ENCODE results near the gene ACER3.

ACER3 gene

DNA sequence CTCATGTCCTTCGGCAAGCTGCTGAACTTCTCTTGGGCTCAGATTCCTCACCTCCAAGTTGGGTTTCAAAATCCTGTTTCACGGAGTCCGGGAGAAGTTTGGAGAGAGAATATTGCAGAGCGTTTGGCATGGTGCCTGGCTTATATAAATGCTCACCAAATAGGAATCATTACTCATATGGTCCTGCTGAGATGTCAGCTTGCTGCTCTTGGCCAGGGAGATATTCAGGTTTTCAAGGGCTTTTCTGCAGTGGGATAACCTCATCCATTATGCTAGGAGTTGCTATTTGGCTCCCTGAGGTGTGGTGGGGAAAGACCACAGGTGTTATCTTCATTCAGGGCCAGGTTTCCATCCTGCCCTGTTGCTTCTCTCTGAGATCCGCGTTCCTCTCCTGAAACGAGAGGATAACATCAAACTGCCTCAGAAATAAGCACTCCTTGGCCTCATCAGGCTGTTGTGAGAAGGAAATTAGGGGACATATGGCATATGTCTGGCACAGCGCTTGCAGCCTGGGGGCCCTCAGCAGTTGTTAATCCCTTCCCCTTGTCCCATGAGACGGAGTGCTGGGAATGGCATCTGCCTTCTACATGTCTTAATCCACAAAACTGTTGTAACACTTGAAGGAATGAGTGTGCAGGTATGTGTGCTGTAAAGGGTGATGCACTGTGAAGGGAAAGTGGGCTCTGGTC, 29.9 kb upstream of the ACER3 start:
- TF ChIP-seq ZNF8 (CRISPR knock-in tag; IDR thresholded peaks at IDR 0.05): no peak
- no peak for TF ChIP-seq TOX (CRISPR knock-in tag; IDR thresholded peaks at IDR 0.05; ENCODE audit: borderline replicate concordance)
- TF ChIP-seq, protein P1, sequence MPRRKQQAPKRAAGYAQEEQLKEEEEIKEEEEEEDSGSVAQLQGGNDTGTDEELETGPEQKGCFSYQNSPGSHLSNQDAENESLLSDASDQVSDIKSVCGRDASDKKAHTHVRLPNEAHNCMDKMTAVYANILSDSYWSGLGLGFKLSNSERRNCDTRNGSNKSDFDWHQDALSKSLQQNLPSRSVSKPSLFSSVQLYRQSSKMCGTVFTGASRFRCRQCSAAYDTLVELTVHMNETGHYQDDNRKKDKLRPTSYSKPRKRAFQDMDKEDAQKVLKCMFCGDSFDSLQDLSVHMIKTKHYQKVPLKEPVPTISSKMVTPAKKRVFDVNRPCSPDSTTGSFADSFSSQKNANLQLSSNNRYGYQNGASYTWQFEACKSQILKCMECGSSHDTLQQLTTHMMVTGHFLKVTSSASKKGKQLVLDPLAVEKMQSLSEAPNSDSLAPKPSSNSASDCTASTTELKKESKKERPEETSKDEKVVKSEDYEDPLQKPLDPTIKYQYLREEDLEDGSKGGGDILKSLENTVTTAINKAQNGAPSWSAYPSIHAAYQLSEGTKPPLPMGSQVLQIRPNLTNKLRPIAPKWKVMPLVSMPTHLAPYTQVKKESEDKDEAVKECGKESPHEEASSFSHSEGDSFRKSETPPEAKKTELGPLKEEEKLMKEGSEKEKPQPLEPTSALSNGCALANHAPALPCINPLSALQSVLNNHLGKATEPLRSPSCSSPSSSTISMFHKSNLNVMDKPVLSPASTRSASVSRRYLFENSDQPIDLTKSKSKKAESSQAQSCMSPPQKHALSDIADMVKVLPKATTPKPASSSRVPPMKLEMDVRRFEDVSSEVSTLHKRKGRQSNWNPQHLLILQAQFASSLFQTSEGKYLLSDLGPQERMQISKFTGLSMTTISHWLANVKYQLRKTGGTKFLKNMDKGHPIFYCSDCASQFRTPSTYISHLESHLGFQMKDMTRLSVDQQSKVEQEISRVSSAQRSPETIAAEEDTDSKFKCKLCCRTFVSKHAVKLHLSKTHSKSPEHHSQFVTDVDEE (CRISPR knock-in tag; IDR thresholded peaks at IDR 0.05): no peak
- TF ChIP-seq TCF4 (CRISPR knock-in tag; IDR thresholded peaks at IDR 0.05; ENCODE audit: borderline replicate concordance): peak; percentile 23; the same call in 1 of the 2 replicates
- no peak for TF ChIP-seq ZNF70 (CRISPR knock-in tag; IDR thresholded peaks at IDR 0.05)
- no peak for TF ChIP-seq ZFP30 (CRISPR knock-in tag; IDR thresholded peaks at IDR 0.05)
- peak; percentile 44; the same call in 2 of the 3 replicates for ATAC-seq

GRCh38 chr11:76831686-76832310, 28.9 kb upstream of the ACER3 start:
- no peak for TF ChIP-seq OSR1 (CRISPR knock-in tag; IDR thresholded peaks at IDR 0.05)
- no peak for ATAC-seq

DNA sequence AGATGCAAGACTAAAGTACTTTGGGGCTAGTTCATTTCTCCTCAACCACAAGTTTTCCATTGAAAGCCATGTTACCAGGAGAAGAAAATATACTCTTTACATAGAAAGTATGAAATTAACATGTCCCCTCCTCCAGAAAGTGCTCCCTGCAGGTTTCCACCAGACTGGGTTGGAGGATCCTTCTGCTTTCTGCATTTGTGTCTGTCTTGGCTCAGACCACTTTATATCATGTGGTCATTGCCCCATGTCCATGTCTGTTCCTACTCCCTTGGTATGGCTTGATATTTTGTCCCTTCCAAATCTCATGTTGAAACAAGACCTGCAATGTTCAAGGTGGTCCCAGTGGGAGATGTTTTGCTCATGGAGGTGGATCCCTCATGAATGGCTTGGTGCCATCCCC, 28.4 kb upstream of the ACER3 start:
- TF ChIP-seq, protein P2, sequence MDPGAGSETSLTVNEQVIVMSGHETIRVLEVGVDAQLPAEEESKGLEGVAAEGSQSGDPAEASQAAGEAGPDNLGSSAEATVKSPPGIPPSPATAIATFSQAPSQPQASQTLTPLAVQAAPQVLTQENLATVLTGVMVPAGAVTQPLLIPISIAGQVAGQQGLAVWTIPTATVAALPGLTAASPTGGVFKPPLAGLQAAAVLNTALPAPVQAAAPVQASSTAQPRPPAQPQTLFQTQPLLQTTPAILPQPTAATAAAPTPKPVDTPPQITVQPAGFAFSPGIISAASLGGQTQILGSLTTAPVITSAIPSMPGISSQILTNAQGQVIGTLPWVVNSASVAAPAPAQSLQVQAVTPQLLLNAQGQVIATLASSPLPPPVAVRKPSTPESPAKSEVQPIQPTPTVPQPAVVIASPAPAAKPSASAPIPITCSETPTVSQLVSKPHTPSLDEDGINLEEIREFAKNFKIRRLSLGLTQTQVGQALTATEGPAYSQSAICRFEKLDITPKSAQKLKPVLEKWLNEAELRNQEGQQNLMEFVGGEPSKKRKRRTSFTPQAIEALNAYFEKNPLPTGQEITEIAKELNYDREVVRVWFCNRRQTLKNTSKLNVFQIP (CRISPR knock-in tag; IDR thresholded peaks at IDR 0.05; ENCODE audit: borderline replicate concordance, low read depth): no peak
- ATAC-seq: no peak

GRCh38 chr11:76834151-76834550, 26.6 kb upstream of the ACER3 start:
- TF ChIP-seq ZC3H10 (CRISPR knock-in tag; IDR thresholded peaks at IDR 0.05): no peak

DNA sequence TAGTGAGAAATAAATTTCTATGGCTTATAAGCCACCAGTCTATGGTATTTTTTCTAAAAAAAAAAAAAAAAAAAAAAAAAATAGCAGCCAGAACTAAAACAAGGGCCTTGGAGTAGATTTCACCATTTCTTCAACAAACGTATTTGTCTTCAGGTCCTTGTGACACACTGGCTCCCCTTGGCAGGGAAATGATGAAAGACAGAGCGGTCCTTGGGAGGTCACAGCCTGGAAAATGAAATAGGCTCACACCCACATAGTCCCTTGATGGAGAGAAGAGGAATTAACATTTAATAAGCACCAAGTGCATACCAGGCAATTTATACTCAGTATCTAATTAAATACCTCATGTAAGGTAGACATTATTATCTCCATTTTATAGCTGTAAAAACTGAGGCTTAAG, 25.7 kb upstream of the ACER3 start:
- no peak for ATAC-seq
- TF ChIP-seq OSR1 (CRISPR knock-in tag; IDR thresholded peaks at IDR 0.05): no peak
- TF ChIP-seq ZFP3 (CRISPR knock-in tag; IDR thresholded peaks at IDR 0.05): no peak
- TF ChIP-seq, protein P2 (CRISPR knock-in tag; IDR thresholded peaks at IDR 0.05; ENCODE audit: borderline replicate concordance, low read depth): no peak
- TF ChIP-seq, protein P3, sequence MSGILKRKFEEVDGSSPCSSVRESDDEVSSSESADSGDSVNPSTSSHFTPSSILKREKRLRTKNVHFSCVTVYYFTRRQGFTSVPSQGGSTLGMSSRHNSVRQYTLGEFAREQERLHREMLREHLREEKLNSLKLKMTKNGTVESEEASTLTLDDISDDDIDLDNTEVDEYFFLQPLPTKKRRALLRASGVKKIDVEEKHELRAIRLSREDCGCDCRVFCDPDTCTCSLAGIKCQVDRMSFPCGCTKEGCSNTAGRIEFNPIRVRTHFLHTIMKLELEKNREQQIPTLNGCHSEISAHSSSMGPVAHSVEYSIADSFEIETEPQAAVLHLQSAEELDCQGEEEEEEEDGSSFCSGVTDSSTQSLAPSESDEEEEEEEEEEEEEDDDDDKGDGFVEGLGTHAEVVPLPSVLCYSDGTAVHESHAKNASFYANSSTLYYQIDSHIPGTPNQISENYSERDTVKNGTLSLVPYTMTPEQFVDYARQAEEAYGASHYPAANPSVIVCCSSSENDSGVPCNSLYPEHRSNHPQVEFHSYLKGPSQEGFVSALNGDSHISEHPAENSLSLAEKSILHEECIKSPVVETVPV (CRISPR knock-in tag; IDR thresholded peaks at IDR 0.05): no peak
- no peak for TF ChIP-seq ZNF565 (CRISPR knock-in tag; conservative IDR thresholded peaks at IDR 0.05; ENCODE audit: low read depth)
- no peak for TF ChIP-seq ZC3H10 (CRISPR knock-in tag; IDR thresholded peaks at IDR 0.05)
- TF ChIP-seq ARNTL (CRISPR knock-in tag; IDR thresholded peaks at IDR 0.05; ENCODE audit: borderline replicate concordance, low read depth): no peak
- TF ChIP-seq PATZ1 (CRISPR knock-in tag; IDR thresholded peaks at IDR 0.05; ENCODE audit: borderline replicate concordance): no peak
- TF ChIP-seq BACH2 (CRISPR knock-in tag; IDR thresholded peaks at IDR 0.05; ENCODE audit: borderline replicate concordance): no peak
- TF ChIP-seq ISL1 (CRISPR knock-in tag; IDR thresholded peaks at IDR 0.05): no peak
- no peak for TF ChIP-seq CREB5 (CRISPR knock-in tag; IDR thresholded peaks at IDR 0.05; ENCODE audit: low read depth)

More at GRCh38 chr11:76834151-76834550, 26.6 kb upstream of the ACER3 start:
- ATAC-seq: no peak

Measured in SK-N-SH treated with all-trans-retinoic acid at 6 μM for 48 hours (cell line).